MM.1S (cell line): ENCODE results near the gene ANXA2.

Experiments used
- EZH2 ChIP-seq: fragments of 300-600 bp; sonication (generic); optimal IDR thresholded peaks from 2 replicates; pipeline ENCODE3; 2017; ENCODE audit warnings: low read depth, mild to moderate bottlenecking, antibody characterized with exemption, low read length, mixed read lengths
- EZH2phosphoT487 ChIP-seq: fragments of 300-600 bp; sonication (generic); IDR thresholded peaks from 2 replicates; pipeline ENCODE4 v1.6.1; 2018; ENCODE audit warnings: antibody characterized with exemption, low read length
- TF ChIP-seq, protein P1 (sequence below): fragments of 300-600 bp; sonication (generic); IDR thresholded peaks from 2 replicates; pipeline ENCODE4 v1.5.1; 2016; ENCODE audit warnings: antibody characterized with exemption, low read length, mixed read lengths

DNA sequence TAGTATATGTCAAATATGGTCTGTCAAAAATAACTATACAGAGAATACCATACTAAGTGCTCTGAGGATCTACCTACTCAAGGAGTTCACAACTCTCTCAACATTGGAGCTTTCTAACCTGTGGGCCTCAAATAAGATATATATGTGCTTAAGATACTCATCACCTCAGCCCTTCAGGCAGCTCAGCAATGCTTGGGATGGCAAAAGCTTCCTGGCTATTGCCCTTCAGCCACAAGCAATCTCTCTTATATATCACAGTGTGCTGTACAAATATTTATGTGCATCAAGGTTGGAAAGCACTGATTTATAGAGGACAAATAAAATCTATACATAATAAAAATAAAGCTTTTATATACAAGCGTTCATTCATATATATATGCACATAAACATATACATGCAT, 40.9 kb upstream of the ANXA2 start:
- TF ChIP-seq, protein P1, sequence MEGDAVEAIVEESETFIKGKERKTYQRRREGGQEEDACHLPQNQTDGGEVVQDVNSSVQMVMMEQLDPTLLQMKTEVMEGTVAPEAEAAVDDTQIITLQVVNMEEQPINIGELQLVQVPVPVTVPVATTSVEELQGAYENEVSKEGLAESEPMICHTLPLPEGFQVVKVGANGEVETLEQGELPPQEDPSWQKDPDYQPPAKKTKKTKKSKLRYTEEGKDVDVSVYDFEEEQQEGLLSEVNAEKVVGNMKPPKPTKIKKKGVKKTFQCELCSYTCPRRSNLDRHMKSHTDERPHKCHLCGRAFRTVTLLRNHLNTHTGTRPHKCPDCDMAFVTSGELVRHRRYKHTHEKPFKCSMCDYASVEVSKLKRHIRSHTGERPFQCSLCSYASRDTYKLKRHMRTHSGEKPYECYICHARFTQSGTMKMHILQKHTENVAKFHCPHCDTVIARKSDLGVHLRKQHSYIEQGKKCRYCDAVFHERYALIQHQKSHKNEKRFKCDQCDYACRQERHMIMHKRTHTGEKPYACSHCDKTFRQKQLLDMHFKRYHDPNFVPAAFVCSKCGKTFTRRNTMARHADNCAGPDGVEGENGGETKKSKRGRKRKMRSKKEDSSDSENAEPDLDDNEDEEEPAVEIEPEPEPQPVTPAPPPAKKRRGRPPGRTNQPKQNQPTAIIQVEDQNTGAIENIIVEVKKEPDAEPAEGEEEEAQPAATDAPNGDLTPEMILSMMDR: no peak
- TF ChIP-seq EZH2: no peak
- TF ChIP-seq EZH2phosphoT487: no peak
